HG03196 (cell line): ENCODE results near the gene STX8.

Experiments used
- ATAC-seq: cut with Tn5 transposase; IDR thresholded peaks from one replicate; pipeline ENCODE4 v1.9.1; 2021; ENCODE audit not compliant: unreplicated experiment

STX8 gene

GRCh38 chr17:9230861-9231260, 344.8 kb downstream of the STX8 start:
- no peak for ATAC-seq

- ATAC-seq: no peak
Measured at GRCh38 chr17:9230346-9230745, 345.3 kb downstream of the STX8 start.

GRCh38 chr17:9229826-9230201, 345.8 kb downstream of the STX8 start:
- no peak for ATAC-seq

- ATAC-seq: no peak
Measured at GRCh38 chr17:9229160-9229825, 346.3 kb downstream of the STX8 start.

- ATAC-seq: no peak
Measured at GRCh38 chr17:9228408-9229159, 347.0 kb downstream of the STX8 start.

- ATAC-seq: no peak
Measured at GRCh38 chr17:9227819-9228407, 347.7 kb downstream of the STX8 start.

GRCh38 chr17:9226794-9227135, 348.9 kb downstream of the STX8 start:
- no peak for ATAC-seq

- ATAC-seq: no peak
Measured at GRCh38 chr17:9226130-9226793, 349.4 kb downstream of the STX8 start.

GRCh38 chr17:9225305-9226101, 350.1 kb downstream of the STX8 start:
- no peak for ATAC-seq

- ATAC-seq: no peak
Measured at GRCh38 chr17:9224485-9224884, 351.1 kb downstream of the STX8 start.

GRCh38 chr17:9223531-9223930, 352.1 kb downstream of the STX8 start:
- no peak for ATAC-seq

- no peak for ATAC-seq
Measured at GRCh38 chr17:9221922-9222180, 353.8 kb downstream of the STX8 start.

- no peak for ATAC-seq
Measured at GRCh38 chr17:9221147-9221921, 354.3 kb downstream of the STX8 start.

GRCh38 chr17:9220398-9221146, 355.0 kb downstream of the STX8 start:
- ATAC-seq: no peak

- ATAC-seq: no peak
Measured at GRCh38 chr17:9219631-9220397, 355.8 kb downstream of the STX8 start.

GRCh38 chr17:9218911-9219310, 356.7 kb downstream of the STX8 start:
- ATAC-seq: no peak

GRCh38 chr17:9218064-9218635, 357.5 kb downstream of the STX8 start:
- no peak for ATAC-seq

GRCh38 chr17:9217151-9218056, 358.2 kb downstream of the STX8 start:
- no peak for ATAC-seq
